ENCODE results near the gene ANGEL1. TPM values are rescaled to one million over a fixed set of nuclear protein-coding genes. Genes with fewer than 3 reads are reported as not detected.

ANGEL1 gene
- total and polyA plus RNA-seq, 2 of the 8 experiments (the other 6 are each of a cell fraction or from before 2014, with no cell fraction given) = 26.8 to 27.2 TPM

DNA sequence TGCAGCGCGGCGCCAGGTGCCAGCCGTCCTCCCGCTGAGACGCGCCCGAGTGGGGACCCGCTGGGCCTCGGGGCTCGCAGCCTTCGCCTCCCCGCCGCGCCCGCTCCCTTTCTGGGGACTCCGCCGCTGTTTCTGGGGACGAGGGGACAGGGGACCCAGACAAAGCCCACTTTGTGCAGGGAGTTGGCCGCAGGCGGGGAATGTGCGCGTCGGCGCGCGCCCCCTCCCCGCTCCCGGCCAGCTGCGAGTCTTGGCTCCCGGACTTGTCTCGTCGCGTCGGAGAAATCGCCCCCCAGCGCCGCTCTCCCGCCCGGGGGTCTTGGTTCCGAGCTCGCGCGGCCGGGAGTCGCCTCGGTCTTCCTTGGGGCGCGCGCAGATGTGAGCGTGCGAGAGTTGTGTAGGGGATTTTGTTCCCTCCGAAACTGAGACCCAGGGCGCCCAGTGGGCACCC is 50.7 kb downstream of the ANGEL1 start (continued):
- TF ChIP-seq TBP (IDR thresholded peaks at IDR 0.05; ENCODE audit: low read depth, low read length) (no peak), CTBP2 (IDR thresholded peaks at IDR 0.05; ENCODE audit: borderline replicate concordance, insufficient read depth, insufficient read length, low read length) (peak; percentile 11), KDM4A (IDR thresholded peaks at IDR 0.05; ENCODE audit: low read depth, low read length, severe bottlenecking) (peak; percentile 89), RBBP5 (IDR thresholded peaks at IDR 0.05; ENCODE audit: borderline replicate concordance, low read depth, low read length) (no peak), BCL11A (IDR thresholded peaks at IDR 0.05; ENCODE audit: low read depth in 2 of 2, low read length in 2 of 2) (no peak), JUN (IDR thresholded peaks at IDR 0.05; ENCODE audit: low read depth, low read length) (no peak), CHD2 (IDR thresholded peaks at IDR 0.05; ENCODE audit: low read length) (no peak), TCF12 (IDR thresholded peaks at IDR 0.05; ENCODE audit: low read depth, low read length) (no peak), HDAC6 (IDR thresholded peaks at IDR 0.05; ENCODE audit: low read depth, low read length) (no peak), MAFK (IDR thresholded peaks at IDR 0.05; ENCODE audit: low read depth, low read length) (no peak)
- TF ChIP-seq, protein P1, sequence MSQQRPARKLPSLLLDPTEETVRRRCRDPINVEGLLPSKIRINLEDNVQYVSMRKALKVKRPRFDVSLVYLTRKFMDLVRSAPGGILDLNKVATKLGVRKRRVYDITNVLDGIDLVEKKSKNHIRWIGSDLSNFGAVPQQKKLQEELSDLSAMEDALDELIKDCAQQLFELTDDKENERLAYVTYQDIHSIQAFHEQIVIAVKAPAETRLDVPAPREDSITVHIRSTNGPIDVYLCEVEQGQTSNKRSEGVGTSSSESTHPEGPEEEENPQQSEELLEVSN (IDR thresholded peaks at IDR 0.05) = no peak

Data from H1 (cell line).